GM12801 (cell line): ENCODE results near the gene FOS.

Source experiments
- TF ChIP-seq, protein P1 (sequence below): IDR thresholded peaks from one replicate; pipeline ENCODE4 v1.5.1; 2011; ENCODE audit warnings: control low read depth; ENCODE audit not compliant: insufficient read length; ENCODE audit errors: extremely low read depth

FOS gene

DNA sequence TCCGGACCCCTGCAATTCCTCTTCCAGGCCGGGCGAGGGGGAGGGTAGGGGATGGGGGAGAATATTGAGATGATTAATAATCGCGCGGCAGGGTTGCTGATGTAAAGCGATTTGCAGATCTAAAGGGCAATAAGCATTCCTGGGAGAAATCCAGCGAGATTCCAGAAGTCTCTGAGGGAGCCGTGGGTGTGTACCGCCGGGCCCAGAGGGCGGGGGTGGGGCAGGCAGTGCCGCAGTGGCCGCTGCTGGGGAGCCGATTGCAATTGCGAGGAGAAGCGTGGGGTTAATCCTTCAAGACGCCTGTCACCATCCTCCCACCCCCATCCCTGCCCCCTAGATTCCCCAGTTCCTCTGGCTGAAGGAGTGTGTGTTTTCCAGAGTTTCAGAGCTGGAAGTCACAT, 16.4 kb downstream of the FOS start:
- TF ChIP-seq, protein P1, sequence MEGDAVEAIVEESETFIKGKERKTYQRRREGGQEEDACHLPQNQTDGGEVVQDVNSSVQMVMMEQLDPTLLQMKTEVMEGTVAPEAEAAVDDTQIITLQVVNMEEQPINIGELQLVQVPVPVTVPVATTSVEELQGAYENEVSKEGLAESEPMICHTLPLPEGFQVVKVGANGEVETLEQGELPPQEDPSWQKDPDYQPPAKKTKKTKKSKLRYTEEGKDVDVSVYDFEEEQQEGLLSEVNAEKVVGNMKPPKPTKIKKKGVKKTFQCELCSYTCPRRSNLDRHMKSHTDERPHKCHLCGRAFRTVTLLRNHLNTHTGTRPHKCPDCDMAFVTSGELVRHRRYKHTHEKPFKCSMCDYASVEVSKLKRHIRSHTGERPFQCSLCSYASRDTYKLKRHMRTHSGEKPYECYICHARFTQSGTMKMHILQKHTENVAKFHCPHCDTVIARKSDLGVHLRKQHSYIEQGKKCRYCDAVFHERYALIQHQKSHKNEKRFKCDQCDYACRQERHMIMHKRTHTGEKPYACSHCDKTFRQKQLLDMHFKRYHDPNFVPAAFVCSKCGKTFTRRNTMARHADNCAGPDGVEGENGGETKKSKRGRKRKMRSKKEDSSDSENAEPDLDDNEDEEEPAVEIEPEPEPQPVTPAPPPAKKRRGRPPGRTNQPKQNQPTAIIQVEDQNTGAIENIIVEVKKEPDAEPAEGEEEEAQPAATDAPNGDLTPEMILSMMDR, result no peak

DNA sequence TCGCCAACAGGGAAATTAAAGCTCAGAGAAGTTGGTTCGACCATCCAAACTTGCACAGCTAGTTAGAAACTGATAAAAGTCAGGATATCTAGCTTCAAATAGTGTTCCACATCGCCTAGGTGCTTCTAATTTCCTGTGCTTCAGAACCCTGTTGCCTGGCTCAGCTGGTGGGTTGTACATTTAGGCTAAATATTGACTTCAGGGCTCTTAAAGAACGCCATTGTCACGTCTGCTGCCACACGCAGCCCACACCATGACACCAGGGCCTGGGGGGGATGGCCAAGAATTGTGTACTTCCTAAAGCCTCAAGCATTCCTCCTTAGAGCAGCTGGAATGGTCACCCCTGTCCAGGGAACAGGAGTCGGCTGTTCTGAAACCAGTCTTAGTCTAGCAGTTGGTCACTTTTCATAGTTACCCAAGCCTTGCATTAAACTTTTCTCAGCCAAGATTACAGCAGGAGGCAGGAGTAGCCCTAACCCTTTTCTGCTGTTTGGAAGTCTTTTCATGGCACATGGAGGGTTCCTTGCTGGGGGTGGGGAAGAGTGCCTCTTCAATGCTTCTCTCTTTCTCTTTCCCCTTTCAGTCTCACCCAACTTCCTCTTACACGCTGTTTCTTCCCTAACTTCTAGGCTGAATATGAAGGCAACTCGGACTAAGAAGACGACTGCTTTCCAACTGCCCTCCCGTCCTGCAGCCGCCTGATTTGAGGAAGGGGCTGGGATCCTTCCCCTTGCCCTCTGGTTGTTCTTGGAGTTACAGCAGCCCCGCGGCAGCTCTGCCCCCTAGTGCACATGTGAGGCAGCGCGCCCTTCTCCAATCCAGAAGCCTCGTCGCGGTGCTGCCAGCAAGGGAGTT, 17.1 kb downstream of the FOS start:
- TF ChIP-seq, protein P1, result peak; percentile 65

- TF ChIP-seq, protein P1, result no peak
These were observed 18.9 kb downstream of the FOS start for GRCh38 chr14:75297411-75298040.

- TF ChIP-seq, protein P1, result no peak
These were observed 19.7 kb downstream of the FOS start for GRCh38 chr14:75298187-75298965.

- TF ChIP-seq, protein P1, result no peak
These were observed 20.4 kb downstream of the FOS start for GRCh38 chr14:75299059-75299458.

DNA sequence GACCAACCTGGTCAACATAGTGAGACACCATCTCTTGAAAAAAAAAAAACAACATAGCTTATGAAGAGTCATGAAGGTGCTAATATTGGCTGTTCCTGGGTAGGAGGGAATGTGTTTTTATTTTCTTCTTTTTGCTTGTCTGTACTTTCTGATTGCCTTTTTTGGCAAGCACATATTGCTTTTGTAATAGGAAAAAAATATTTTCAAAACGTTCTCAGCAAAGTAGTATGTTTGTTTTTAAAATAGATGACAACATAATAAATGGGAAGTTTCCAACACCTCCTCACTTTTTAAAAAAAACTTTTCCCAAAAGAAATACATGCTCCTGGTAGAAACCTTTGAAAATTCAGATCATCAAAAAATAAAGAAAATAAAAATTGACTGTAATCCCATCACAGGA, 20.9 kb downstream of the FOS start:
- TF ChIP-seq, protein P1, result no peak

DNA sequence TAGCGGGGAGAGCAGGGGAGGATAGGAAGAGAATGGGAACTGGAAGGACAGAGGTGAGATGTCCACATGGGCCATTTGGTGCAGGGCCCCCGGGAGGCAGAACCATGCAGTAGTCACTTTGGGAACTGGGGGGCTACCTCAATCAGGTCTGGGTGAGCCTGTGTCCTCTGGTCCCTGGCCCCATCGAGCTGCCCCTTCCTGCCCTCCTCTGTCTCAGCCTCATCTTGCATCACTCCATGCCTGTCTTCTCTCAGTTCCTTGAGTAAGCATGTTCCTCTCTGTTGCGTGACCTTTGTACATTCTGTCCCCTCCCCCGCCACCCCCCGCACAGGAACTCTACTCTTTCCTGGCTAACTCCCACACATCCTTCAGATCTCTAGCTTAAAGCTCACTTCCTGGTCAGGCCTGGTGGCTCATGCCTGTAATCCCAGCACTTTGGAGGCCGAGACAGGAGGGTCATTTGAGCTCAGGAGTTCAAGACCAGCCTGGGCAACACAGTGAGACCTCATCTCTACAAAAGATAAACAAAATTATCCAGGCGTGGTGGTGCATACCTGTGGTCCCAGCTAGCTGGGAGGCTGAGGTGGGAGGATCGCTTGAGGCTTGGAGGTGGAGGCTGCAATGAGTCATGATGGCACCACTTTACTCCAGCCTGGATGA, 23.2 kb downstream of the FOS start:
- TF ChIP-seq, protein P1, result no peak
